Measurements from ENCODE around the gene ATP5IF1.

DNA sequence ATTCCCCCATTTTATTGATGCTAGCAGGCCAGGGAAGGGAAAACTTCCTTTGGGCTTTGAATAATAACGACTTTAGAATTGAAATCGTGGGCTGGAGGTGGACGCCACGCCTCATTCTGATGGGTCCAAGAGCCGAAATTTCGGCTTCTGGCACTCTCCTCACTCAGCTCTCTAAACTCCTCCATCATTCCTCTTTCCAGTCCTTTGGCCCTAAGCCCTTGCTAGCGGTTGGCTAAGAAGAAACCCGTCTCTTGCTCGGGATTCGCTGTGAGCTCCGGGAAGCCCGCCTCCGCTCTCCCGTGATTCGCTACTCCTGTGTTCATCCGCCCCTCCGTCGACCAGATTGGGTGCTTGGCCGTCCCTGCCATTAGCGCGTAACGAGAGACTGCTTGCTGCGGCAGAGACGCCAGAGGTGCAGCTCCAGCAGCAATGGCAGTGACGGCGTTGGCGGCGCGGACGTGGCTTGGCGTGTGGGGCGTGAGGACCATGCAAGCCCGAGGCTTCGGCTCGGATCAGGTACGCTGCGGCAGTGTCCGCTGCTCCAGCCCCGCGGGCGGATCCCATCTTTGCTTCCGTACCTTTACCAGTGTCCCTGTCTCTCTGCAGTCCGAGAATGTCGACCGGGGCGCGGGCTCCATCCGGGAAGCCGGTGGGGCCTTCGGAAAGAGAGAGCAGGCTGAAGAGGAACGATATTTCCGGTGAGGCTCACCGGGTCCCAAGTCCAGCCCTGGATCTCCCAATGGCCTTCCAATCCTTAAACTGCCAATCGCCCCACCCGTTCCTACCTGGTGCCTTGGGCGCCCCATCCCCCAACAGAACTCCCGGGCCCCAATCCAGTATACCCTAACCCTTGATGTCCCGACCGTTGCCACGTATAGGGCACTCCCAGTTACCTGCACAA lies at the start of gene ATP5IF1:
- TF ChIP-seq POLR2AphosphoS5 (IDR thresholded peaks at IDR 0.05; ENCODE audit: low read depth, low read length) = peak; percentile 98
- peak; percentile 99 for TF ChIP-seq POLR2A (IDR thresholded peaks at IDR 0.05; ENCODE audit: low read depth, low read length)

Measured in GM12891 (cell line).